ENCODE measurements around the gene DIRAS1. TPM values are rescaled to one million over a fixed set of nuclear protein-coding genes. Genes with fewer than 3 reads are reported as not detected.

The DIRAS1 gene
- total RNA-seq, 1 donor from 2014 or later = 0.71 TPM

GRCh38 chr19:2724148-2724557 is 3.0 kb upstream of the DIRAS1 start:
- Histone ChIP-seq H3K27ac (no peak overlapping the region), H3K4me1 (peaks cover 9% of the 10 kb centered on the region), H3K4me3 (no peak overlapping the region), H3K36me3 (no peaks in the 10 kb centered on the region), H3K9me3 (no peaks in the 10 kb centered on the region), H3K27me3 (ENCODE audit: low read depth) (peaks cover 61% of the 10 kb centered on the region)
- intact Hi-C loops (cut with DNase I) = no loop called here
- no peak for TF ChIP-seq CTCF (IDR thresholded peaks at IDR 0.05)
- no peak for DNase-seq
- no peak for ATAC-seq

GRCh38 chr19:2723747-2724146 is 2.6 kb upstream of the DIRAS1 start:
- peaks cover 65% of the 10 kb centered on the region for H3K27me3 ChIP-seq (ENCODE audit: low read depth)
- TF ChIP-seq CTCF (IDR thresholded peaks at IDR 0.05) = no peak
- H3K9me3 ChIP-seq = no peaks in the 10 kb centered on the region
- no peaks in the 10 kb centered on the region for H3K36me3 ChIP-seq
- no peak for DNase-seq
- peaks cover 9% of the 10 kb centered on the region for H3K4me1 ChIP-seq
- intact Hi-C loops (cut with DNase I) = no loop called here
- no peak overlapping the region for H3K27ac ChIP-seq
- H3K4me3 ChIP-seq = no peak overlapping the region
- no peak for ATAC-seq

- Histone ChIP-seq H3K36me3 (no peaks in the 10 kb centered on the region), H3K27ac (no peak overlapping the region), H3K4me1 (peaks cover 9% of the 10 kb centered on the region), H3K4me3 (no peak overlapping the region), H3K9me3 (no peaks in the 10 kb centered on the region), H3K27me3 (ENCODE audit: low read depth) (peaks cover 68% of the 10 kb centered on the region)
- no peak for ATAC-seq
- no peak for TF ChIP-seq CTCF (IDR thresholded peaks at IDR 0.05)
- DNase-seq = no peak
- intact Hi-C loops (cut with DNase I) = no loop called here
Observed at GRCh38 chr19:2723345-2723715, 2.2 kb upstream of the DIRAS1 start.

GRCh38 chr19:2722541-2723344 is 1.6 kb upstream of the DIRAS1 start:
- H3K27me3 ChIP-seq (ENCODE audit: low read depth) = peaks cover 68% of the 10 kb centered on the region
- no peak for TF ChIP-seq CTCF (IDR thresholded peaks at IDR 0.05)
- DNase-seq (peak; percentile 65), ATAC-seq (peak; percentile 83 to 85)
- no peak overlapping the region for H3K27ac ChIP-seq
- intact Hi-C loops (cut with DNase I) = no loop called here
- H3K4me1 ChIP-seq = peaks cover 9% of the 10 kb centered on the region
- H3K9me3 ChIP-seq = no peaks in the 10 kb centered on the region
- no peak overlapping the region for H3K4me3 ChIP-seq
- H3K36me3 ChIP-seq = no peaks in the 10 kb centered on the region

GRCh38 chr19:2721570-2722540 is 683 bp upstream of the DIRAS1 start:
- Histone ChIP-seq H3K27me3 (ENCODE audit: low read depth) (peaks cover 63% of the 10 kb centered on the region), H3K4me3 (peak overlapping the region; percentile 42), H3K4me1 (peaks cover 9% of the 10 kb centered on the region), H3K27ac (no peak overlapping the region), H3K36me3 (no peaks in the 10 kb centered on the region), H3K9me3 (no peaks in the 10 kb centered on the region)
- DNase-seq (peak; percentile 30), ATAC-seq (no peak)
- intact Hi-C loops (cut with DNase I) = no loop called here
- TF ChIP-seq CTCF (IDR thresholded peaks at IDR 0.05) = no peak

Measured in lower lobe of right lung (tissue), 2 donors.